ENCODE data around the gene BCL7A. TPM values are rescaled to one million over a fixed set of nuclear protein-coding genes. Genes with fewer than 3 reads are reported as not detected.

The BCL7A gene
- total RNA-seq, result 7.8 TPM
- 10 to 100 TPM; 11.0 to 20.2 (median 16.5) TPM for polyA plus RNA-seq (ENCODE audit: insufficient read depth in 1 of 8, insufficient read length in 8 of 8, low replicate concordance in 1 of 8)
- long read RNA-seq, donor 1, full-length matches to known transcripts, result 6 of 14 reads
- long read RNA-seq, donor 1, partial matches to known transcripts, result 8 of 14 reads
- long read RNA-seq, donor 1, other reads (novel, unspliced or antisense), result 0 of 14 reads
- long read RNA-seq, donor 2, result 0 reads
- long read RNA-seq, donor 3, full-length matches to known transcripts, result 19 of 19 reads
- long read RNA-seq, donor 3, partial matches to known transcripts, result 0 of 19 reads
- long read RNA-seq, donor 3, other reads (novel, unspliced or antisense), result 0 of 19 reads
- long read RNA-seq, donor 4, full-length matches to known transcripts, result 5 of 5 reads
- long read RNA-seq, donor 4, partial matches to known transcripts, result 0 of 5 reads
- long read RNA-seq, donor 4, other reads (novel, unspliced or antisense), result 0 of 5 reads
- long read RNA-seq, donor 5, full-length matches to known transcripts, result 18 of 18 reads
- long read RNA-seq, donor 5, partial matches to known transcripts, result 0 of 18 reads
- long read RNA-seq, donor 5, other reads (novel, unspliced or antisense), result 0 of 18 reads
- long read RNA-seq, donor 6, full-length matches to known transcripts, result 5 of 5 reads
- long read RNA-seq, donor 6, partial matches to known transcripts, result 0 of 5 reads
- long read RNA-seq, donor 6, other reads (novel, unspliced or antisense), result 0 of 5 reads
- long read RNA-seq, donor 7, full-length matches to known transcripts, result 5 of 5 reads
- long read RNA-seq, donor 7, partial matches to known transcripts, result 0 of 5 reads
- long read RNA-seq, donor 7, other reads (novel, unspliced or antisense), result 0 of 5 reads
- long read RNA-seq, donor 8, partial matches to known transcripts, result 5 of 6 reads
- long read RNA-seq, donor 8, other reads (novel, unspliced or antisense), result 0 of 6 reads
- long read RNA-seq, donor 9, full-length matches to known transcripts, result 2 of 2 reads
- long read RNA-seq, donor 9, partial matches to known transcripts, result 0 of 2 reads
- long read RNA-seq, donor 9, other reads (novel, unspliced or antisense), result 0 of 2 reads
- long read RNA-seq, donor 10, transcript BCL7A-201 (6 exons, 2,581 nt), result major isoform, 5 of 5 reads
- long read RNA-seq, donor 10, partial matches to known transcripts, result 0 of 5 reads
- long read RNA-seq, donor 10, other reads (novel, unspliced or antisense), result 0 of 5 reads
- long read RNA-seq, donor 11, partial matches to known transcripts, result 25 of 28 reads
- long read RNA-seq, donor 11, other reads (novel, unspliced or antisense), result 0 of 28 reads

DNA sequence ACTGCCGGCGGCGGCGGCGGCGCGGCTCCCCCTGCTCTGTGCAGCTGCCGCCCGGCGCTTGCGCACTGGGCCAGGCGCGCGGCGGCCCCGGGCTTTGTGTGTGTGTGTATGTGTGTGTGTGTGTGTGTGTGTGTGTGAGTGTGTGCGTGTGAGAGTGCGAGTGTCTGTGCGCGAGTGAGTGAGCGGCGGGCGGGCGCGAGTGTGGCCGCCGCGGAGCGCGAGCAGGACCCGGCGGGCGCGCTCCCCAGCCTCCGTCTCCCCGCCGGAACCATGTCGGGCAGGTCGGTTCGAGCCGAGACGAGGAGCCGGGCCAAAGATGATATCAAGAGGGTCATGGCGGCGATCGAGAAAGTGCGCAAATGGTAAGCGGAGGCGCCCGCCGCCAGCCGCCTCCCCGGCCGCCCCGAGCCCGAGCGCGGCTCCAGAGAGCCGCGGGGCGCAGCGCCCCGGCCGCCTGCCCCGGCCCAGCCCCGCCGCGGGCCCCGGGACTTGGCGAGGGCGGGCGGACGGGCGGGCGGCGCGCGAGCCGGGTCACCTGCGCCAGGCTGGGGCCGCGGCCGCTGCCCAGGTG, at the start of gene BCL7A:
BCL7A (plus strand) TSS at position 63 of the 571 bp plus-strand sequence; CDS start at position 271, 208 bp downstream.
- H3K9me3 ChIP-seq (replicated peaks; ENCODE audit: control insufficient read depth, low read depth, low read length), result peaks cover 9% of the 10 kb centered on the region
- under 1% methylated on average over 83 of the region's 83 CpGs for WGBS (ENCODE audit: insufficient coverage)

DNA sequence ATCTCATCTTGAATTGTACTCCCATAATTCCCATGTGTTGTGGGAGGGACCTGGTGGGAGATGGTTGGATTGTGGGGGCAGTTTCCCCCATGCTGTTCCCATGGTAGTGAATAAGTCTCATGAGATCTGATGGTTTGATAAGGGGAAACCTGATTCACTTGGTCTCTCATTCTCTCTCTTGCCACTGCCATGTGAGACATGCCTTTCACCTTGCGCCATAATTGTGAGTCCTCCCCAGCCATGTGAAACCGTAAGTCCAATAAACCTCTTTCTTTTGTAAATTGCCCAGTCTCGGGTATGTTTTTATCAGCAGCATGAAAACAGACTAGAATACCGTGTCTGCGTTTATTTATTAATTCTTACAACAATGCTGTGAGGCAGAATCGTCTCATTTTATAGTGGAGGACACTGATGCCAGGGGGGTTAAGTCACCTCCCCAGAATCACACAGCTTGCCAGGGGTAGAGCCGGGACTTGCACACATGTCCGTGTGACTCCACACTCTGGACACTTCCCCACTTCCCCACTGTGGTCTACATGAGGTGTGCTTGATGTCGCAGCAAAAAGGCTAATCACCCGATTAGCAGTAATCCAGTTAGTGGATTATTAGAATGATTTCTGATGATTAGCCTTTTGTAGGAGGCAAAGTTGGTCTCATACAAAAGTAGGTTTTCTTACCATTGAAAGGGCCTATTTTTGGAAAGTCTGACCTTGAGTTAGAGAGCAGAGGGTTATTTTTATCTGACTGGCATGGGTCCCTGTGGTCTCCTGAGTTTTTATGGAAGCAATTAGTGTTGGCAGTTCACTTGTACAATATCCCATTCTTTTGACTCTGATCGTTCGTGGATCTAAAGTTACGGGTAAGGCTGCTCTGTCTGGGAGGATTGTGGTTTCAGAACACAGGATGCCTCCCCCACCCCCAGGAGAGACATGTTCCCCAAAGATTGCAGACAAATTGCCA, 47.4 kb upstream of the BCL7A start:
- Histone ChIP-seq H3K36me3 (ENCODE audit: control insufficient read depth, insufficient read depth, low read length) (no peaks in the 10 kb centered on the region), H3K27me3 (ENCODE audit: control insufficient read depth, insufficient read depth, low read length) (no peaks in the 10 kb centered on the region), H3K27ac (ENCODE audit: low read length) (no peak overlapping the region), H3K4me3 (ENCODE audit: low read length) (no peak overlapping the region), H3K4me1 (ENCODE audit: control insufficient read depth, insufficient read depth, low read length) (no peaks in the 10 kb centered on the region), H3K9me3 (replicated peaks; ENCODE audit: control insufficient read depth, low read depth, low read length) (peaks cover 4% of the 10 kb centered on the region)
- WGBS (ENCODE audit: insufficient coverage), result no CpG with 5 or more reads among the region's 13 CpGs
- no peak for DNase-seq

More for the DNA sequence above, at the start of gene BCL7A:
- H3K27me3 ChIP-seq (ENCODE audit: control insufficient read depth, insufficient read depth, low read length), result peaks cover 9% of the 10 kb centered on the region
- DNase-seq, result peak; percentile 91
- H3K4me3 ChIP-seq (ENCODE audit: low read length), result peak within 1 kb of the TSS; percentile 71
- peak within 1 kb of the TSS; percentile 97 for H3K27ac ChIP-seq (ENCODE audit: low read length)
- no peaks in the 10 kb centered on the region for H3K36me3 ChIP-seq (ENCODE audit: control insufficient read depth, insufficient read depth, low read length)
- peaks cover 29% of the 10 kb centered on the region for H3K4me1 ChIP-seq (ENCODE audit: control insufficient read depth, insufficient read depth, low read length)

DNA sequence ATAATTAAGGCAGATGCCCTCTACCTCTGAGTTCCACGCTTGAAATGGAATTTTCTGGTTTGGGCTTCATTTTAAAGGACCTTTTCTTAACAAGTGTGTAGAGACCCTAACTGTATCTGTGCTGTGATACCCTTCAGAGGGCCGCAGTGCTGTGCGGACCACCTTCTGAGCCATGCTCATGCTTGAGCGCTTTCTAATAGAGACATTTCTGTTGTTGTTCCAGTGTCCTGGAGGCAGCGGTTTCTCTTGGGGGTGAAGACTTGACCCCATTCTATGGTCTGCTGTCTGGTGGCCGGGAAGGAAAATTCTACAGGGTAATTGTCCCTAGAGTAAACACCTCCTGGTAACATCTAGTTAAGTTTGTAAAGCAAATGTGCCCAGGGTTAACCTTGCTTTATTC, 46.7 kb upstream of the BCL7A start:
- Histone ChIP-seq H3K27ac (ENCODE audit: low read length) (no peak overlapping the region), H3K4me3 (ENCODE audit: low read length) (no peak overlapping the region), H3K9me3 (replicated peaks; ENCODE audit: control insufficient read depth, low read depth, low read length) (peaks cover 4% of the 10 kb centered on the region), H3K4me1 (ENCODE audit: control insufficient read depth, insufficient read depth, low read length) (no peaks in the 10 kb centered on the region), H3K27me3 (ENCODE audit: control insufficient read depth, insufficient read depth, low read length) (no peaks in the 10 kb centered on the region), H3K36me3 (ENCODE audit: control insufficient read depth, insufficient read depth, low read length) (no peaks in the 10 kb centered on the region)
- WGBS (ENCODE audit: insufficient coverage), result 89% methylated on average over 4 of the region's 6 CpGs
- DNase-seq, result no peak

DNA sequence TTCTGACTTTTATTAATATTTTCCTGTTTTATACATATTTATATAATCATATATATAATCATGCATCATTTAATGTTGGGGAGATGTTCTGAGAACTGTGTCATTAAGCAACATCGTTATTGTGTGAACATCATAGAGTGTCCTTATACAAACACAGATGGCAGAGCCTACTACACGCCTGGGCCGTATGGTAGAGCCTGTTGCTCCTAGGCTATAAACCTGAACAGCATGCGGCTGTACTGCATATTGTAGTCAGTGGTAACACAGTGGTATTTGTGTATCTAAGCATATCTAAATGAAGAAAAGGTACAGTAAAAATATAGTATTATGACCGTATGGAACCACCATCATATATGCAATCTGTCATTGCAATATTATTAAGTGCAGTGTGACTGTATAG, 44.7 kb upstream of the BCL7A start:
- Histone ChIP-seq H3K27me3 (ENCODE audit: control insufficient read depth, insufficient read depth, low read length) (no peaks in the 10 kb centered on the region), H3K4me1 (ENCODE audit: control insufficient read depth, insufficient read depth, low read length) (no peaks in the 10 kb centered on the region), H3K36me3 (ENCODE audit: control insufficient read depth, insufficient read depth, low read length) (no peaks in the 10 kb centered on the region), H3K27ac (ENCODE audit: low read length) (no peak overlapping the region), H3K9me3 (replicated peaks; ENCODE audit: control insufficient read depth, low read depth, low read length) (peaks cover 4% of the 10 kb centered on the region), H3K4me3 (ENCODE audit: low read length) (no peak overlapping the region)
- 92% methylated on average over 2 of the region's 5 CpGs for WGBS (ENCODE audit: insufficient coverage)
- DNase-seq, result no peak

- no peaks in the 10 kb centered on the region for H3K9me3 ChIP-seq (replicated peaks; ENCODE audit: control insufficient read depth, low read depth, low read length)
- H3K27ac ChIP-seq (ENCODE audit: low read length), result no peak overlapping the region
- no peak overlapping the region for H3K4me3 ChIP-seq (ENCODE audit: low read length)
- WGBS (ENCODE audit: insufficient coverage), result 50% methylated on average over 4 of the region's 11 CpGs
- H3K27me3 ChIP-seq (ENCODE audit: control insufficient read depth, insufficient read depth, low read length), result no peaks in the 10 kb centered on the region
- H3K4me1 ChIP-seq (ENCODE audit: control insufficient read depth, insufficient read depth, low read length), result no peaks in the 10 kb centered on the region
- DNase-seq, result no peak
- no peaks in the 10 kb centered on the region for H3K36me3 ChIP-seq (ENCODE audit: control insufficient read depth, insufficient read depth, low read length)
Measured at GRCh38 chr12:121980191-121980891, 41.3 kb upstream of the BCL7A start.

DNA sequence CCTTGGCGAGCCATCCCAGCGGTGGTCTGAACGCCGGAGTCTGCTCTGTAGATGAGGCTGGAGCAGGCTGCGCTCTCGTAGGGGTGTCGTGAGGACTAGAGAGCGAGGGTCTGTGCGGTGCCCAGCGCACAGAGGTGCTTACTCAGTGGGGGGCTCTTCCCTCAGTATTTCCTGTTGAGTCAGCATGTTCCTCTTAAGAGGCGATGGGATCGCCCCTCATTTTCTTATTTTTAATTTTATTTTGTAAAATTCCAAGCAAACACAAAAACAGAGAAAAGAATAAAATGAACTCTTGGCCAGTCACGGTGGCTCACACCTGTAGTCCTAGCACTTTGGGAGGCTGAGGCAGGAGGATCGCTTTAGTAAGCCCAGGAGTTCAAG, 40.8 kb upstream of the BCL7A start:
- Histone ChIP-seq H3K27ac (ENCODE audit: low read length) (no peak overlapping the region), H3K4me1 (ENCODE audit: control insufficient read depth, insufficient read depth, low read length) (no peaks in the 10 kb centered on the region), H3K4me3 (ENCODE audit: low read length) (no peak overlapping the region), H3K9me3 (replicated peaks; ENCODE audit: control insufficient read depth, low read depth, low read length) (no peaks in the 10 kb centered on the region), H3K27me3 (ENCODE audit: control insufficient read depth, insufficient read depth, low read length) (no peaks in the 10 kb centered on the region), H3K36me3 (ENCODE audit: control insufficient read depth, insufficient read depth, low read length) (no peaks in the 10 kb centered on the region)
- WGBS (ENCODE audit: insufficient coverage), result 63% methylated on average over 7 of the region's 14 CpGs
- DNase-seq, result no peak

GRCh38 chr12:121981456-121981855, 40.2 kb upstream of the BCL7A start:
- H3K4me1 ChIP-seq (ENCODE audit: control insufficient read depth, insufficient read depth, low read length), result no peaks in the 10 kb centered on the region
- H3K27ac ChIP-seq (ENCODE audit: low read length), result no peak overlapping the region
- H3K9me3 ChIP-seq (replicated peaks; ENCODE audit: control insufficient read depth, low read depth, low read length), result no peaks in the 10 kb centered on the region
- no peaks in the 10 kb centered on the region for H3K36me3 ChIP-seq (ENCODE audit: control insufficient read depth, insufficient read depth, low read length)
- 82% methylated on average over 6 of the region's 8 CpGs for WGBS (ENCODE audit: insufficient coverage)
- no peak for DNase-seq
- no peak overlapping the region for H3K4me3 ChIP-seq (ENCODE audit: low read length)
- H3K27me3 ChIP-seq (ENCODE audit: control insufficient read depth, insufficient read depth, low read length), result no peaks in the 10 kb centered on the region

DNA sequence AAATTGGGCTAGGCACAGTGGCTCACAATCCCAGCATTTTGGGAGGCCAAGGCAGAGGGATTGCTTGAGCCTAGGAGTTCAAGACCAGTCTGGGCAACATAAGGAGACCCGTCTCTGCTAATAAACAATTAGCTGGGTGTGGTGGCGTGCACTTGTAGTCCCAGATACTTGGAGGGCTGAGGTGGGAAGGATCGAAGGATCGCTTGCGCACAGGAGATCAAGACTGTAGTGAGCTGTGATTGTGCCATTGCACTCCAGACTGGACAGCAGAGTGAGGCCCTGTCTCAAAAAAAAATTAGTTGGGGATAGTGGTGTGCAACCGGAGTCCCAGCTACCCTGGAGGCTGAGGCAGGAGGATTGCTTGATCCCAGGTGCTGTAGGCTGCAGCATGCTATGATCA, 38.7 kb upstream of the BCL7A start:
- no peaks in the 10 kb centered on the region for H3K36me3 ChIP-seq (ENCODE audit: control insufficient read depth, insufficient read depth, low read length)
- H3K27me3 ChIP-seq (ENCODE audit: control insufficient read depth, insufficient read depth, low read length), result no peaks in the 10 kb centered on the region
- no peak for DNase-seq
- H3K4me3 ChIP-seq (ENCODE audit: low read length), result no peak overlapping the region
- no peaks in the 10 kb centered on the region for H3K9me3 ChIP-seq (replicated peaks; ENCODE audit: control insufficient read depth, low read depth, low read length)
- H3K4me1 ChIP-seq (ENCODE audit: control insufficient read depth, insufficient read depth, low read length), result no peaks in the 10 kb centered on the region
- 96% methylated on average over 5 of the region's 6 CpGs for WGBS (ENCODE audit: insufficient coverage)
- H3K27ac ChIP-seq (ENCODE audit: low read length), result no peak overlapping the region

Data from muscle of leg (tissue), 16 donors.